Diencephalon (tissue), 1 donor: ENCODE results near the gene WDFY4. TPM values are rescaled to one million over a fixed set of nuclear protein-coding genes. Genes with fewer than 3 reads are reported as not detected.

Experiments used
- small RNA-seq: library from RNA; depleted of rRNA; stranded (forward); fragments of <200 nt; gene quantifications from one replicate; pipeline ENCODE3, GENCODE V24; 2014
- total RNA-seq: library from RNA; depleted of rRNA; stranded (reverse); fragments of >200 nt; gene quantifications from one replicate; pipeline ENCODE4 v1.2.3, GENCODE V29; 2014

WDFY4 gene
- total RNA-seq, result 1.6 TPM

GRCh38 chr10:48684792-48685623 lies at the start of gene WDFY4:
Gene WDFY4 (plus strand): TSS chr10:48684873. CDS start chr10:48709733, 24,860 bp downstream.

GRCh38 chr10:48939790-48940325 lies 255.2 kb downstream of the WDFY4 start, which contains the start of gene LRRC18:
Gene LRRC18 (minus strand): TSS chr10:48939840. CDS start chr10:48914155, 25,685 bp downstream.

Small RNA genes within 50 kb of the gene (small RNA-seq; reads per million reads assigned to genes)
- gene MIR4294, result not detected

Other genes with a start within 250 kb of the WDFY4 start
- 7.2 TPM for gene ARHGAP22, start 79.8 kb upstream of the WDFY4 start, total RNA-seq